ENCODE results near the gene SUFU.

The SUFU gene

DNA sequence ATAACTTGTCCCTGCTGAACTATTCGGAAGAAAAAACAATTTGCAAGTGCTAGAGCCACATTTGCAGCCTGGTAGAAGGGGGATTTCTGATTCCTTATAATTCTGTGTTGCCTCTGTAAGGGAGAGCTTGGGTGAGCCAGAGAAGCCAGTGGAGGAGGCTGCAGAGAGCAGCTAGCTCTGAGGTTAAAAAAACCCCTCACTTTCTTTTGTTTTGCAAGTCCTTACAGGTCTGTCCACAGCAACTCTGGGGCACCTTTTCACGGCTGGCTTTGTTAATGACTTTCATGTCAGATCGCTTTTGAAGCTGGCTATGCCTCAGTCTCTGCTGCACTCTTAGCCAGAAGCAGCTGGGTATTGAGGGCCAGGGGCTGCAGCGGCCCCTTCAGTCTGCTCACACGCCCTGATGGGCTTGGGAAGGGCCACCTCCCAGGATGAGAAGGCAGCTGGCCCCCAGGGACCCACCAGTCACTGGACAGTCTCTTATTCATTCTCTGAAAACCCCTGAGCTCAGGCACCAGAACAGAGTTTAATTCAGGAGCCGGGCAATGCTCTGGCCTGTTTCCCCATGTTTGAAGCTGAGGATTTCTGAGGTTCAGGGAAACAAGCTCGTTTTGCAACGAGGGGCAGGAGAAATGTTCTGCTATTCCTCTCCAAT is 171.4 kb downstream of the SUFU start:
- Histone ChIP-seq H3K27ac (ENCODE audit: low read depth, low read length) (no peak overlapping the region), H3K36me3 (ENCODE audit: insufficient read depth, low read length) (no peaks in the 10 kb centered on the region), H3K4me3 (ENCODE audit: low read depth, low read length) (no peak overlapping the region), H3K4me1 (ENCODE audit: control insufficient read depth, insufficient read depth, low read length, unreplicated experiment) (peaks cover 33% of the 10 kb centered on the region), H3K27me3 (ENCODE audit: insufficient read depth, low read length) (no peaks in the 10 kb centered on the region), H2AFZ (ENCODE audit: low read length, unreplicated experiment) (no peak overlapping the region), H3K79me2 (ENCODE audit: control insufficient read depth, insufficient read depth, low read length, unreplicated experiment) (no peaks in the 10 kb centered on the region)

DNA sequence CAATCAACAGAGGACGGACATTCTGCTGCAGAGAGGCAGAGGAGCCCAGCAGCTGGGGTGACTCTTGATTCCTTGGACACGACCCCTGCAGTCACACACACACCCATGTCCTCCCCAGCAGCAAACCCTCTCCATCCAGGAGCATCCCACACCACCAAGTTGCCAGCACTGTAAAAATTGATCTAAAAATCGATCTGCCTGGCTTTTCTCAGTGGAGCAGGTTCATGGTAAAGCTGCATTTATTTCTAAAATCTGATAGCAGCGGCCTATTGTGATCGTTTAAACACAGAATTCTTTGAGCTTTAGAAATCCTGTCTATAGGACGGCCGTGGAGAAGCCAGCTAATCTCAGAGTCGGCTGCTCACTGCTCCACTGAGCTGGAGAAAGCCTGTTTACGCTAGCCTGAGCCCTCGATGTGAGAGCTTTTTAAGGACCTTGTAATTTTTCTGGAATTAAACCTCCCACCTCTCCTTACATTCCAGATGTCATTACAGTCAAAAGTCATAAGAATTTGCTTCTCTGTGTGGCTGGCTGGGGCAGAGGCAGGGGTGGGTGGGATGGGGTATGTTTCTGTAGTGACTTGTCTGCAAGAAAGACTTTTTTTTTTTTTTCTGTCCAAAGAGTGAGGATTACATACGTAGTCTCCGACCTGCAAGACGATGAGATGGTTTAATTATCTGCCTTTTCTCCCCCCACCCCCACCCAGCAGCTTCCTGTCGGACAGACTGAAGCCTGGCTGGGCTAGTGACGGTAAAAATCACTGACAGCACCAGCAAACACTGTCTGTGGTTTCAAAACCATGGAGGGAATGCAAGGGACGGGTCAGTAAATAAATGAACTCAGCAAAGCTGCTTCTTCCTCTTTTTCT is 172.1 kb downstream of the SUFU start:
- Histone ChIP-seq H3K4me1 (ENCODE audit: control insufficient read depth, insufficient read depth, low read length, unreplicated experiment) (peaks cover 33% of the 10 kb centered on the region), H3K27ac (ENCODE audit: low read depth, low read length) (no peak overlapping the region), H3K4me3 (ENCODE audit: low read depth, low read length) (no peak overlapping the region), H3K79me2 (ENCODE audit: control insufficient read depth, insufficient read depth, low read length, unreplicated experiment) (no peaks in the 10 kb centered on the region), H3K36me3 (ENCODE audit: insufficient read depth, low read length) (no peaks in the 10 kb centered on the region), H2AFZ (ENCODE audit: low read length, unreplicated experiment) (no peak overlapping the region), H3K27me3 (ENCODE audit: insufficient read depth, low read length) (no peaks in the 10 kb centered on the region)

- Histone ChIP-seq H3K4me3 (ENCODE audit: low read depth, low read length) (no peak overlapping the region), H3K4me1 (ENCODE audit: control insufficient read depth, insufficient read depth, low read length, unreplicated experiment) (peaks cover 33% of the 10 kb centered on the region), H2AFZ (ENCODE audit: low read length, unreplicated experiment) (no peak overlapping the region), H3K79me2 (ENCODE audit: control insufficient read depth, insufficient read depth, low read length, unreplicated experiment) (no peaks in the 10 kb centered on the region), H3K36me3 (ENCODE audit: insufficient read depth, low read length) (no peaks in the 10 kb centered on the region), H3K27me3 (ENCODE audit: insufficient read depth, low read length) (no peaks in the 10 kb centered on the region), H3K27ac (ENCODE audit: low read depth, low read length) (no peak overlapping the region)
Measured at GRCh38 chr10:102676534-102677315, 173.0 kb downstream of the SUFU start.

DNA sequence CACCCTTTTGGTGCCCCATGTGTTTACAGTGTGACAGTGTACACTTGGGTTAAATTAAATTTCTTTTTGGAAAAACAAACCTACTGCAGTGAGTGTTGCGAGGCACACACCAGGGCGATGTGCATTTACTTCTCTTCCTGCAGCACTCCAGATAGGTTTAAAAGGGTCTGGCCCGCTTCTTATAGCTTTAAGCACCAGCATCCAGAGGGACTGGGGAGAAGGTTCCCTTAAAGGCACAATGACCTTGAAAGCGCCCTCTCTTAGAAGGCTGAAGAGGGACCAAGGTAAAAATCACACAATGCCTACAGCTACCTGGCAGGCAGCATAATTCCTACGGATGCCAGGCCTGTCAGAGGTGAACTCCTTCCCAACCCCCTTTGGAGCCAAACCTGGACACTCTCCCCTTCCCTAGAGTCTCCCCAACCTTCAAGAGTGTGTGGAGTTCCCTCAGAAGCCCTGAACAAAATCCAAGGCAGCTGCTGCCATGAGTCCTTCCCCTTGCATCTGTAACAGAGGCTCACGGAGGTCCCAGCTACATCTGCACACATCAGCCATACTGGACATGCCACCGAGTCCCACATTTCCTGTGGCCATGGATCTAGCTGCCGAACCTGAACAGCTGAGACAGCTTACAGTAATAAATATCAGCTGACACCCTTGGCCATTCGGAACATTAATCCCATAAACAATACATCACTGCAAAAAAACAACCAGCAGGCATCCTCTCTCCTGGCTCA is 173.7 kb downstream of the SUFU start:
- Histone ChIP-seq H3K27ac (ENCODE audit: low read depth, low read length) (no peak overlapping the region), H2AFZ (ENCODE audit: low read length, unreplicated experiment) (no peak overlapping the region), H3K4me1 (ENCODE audit: control insufficient read depth, insufficient read depth, low read length, unreplicated experiment) (peaks cover 33% of the 10 kb centered on the region)

GRCh38 chr10:102678068-102678400 is 174.3 kb downstream of the SUFU start:
- H3K79me2 ChIP-seq (ENCODE audit: control insufficient read depth, insufficient read depth, low read length, unreplicated experiment), result no peaks in the 10 kb centered on the region
- H3K4me1 ChIP-seq (ENCODE audit: control insufficient read depth, insufficient read depth, low read length, unreplicated experiment), result peaks cover 33% of the 10 kb centered on the region

More for the DNA sequence above, 173.7 kb downstream of the SUFU start:
- no peaks in the 10 kb centered on the region for H3K36me3 ChIP-seq (ENCODE audit: insufficient read depth, low read length)
- H3K4me3 ChIP-seq (ENCODE audit: low read depth, low read length), result no peak overlapping the region
- H3K79me2 ChIP-seq (ENCODE audit: control insufficient read depth, insufficient read depth, low read length, unreplicated experiment), result no peaks in the 10 kb centered on the region
- no peaks in the 10 kb centered on the region for H3K27me3 ChIP-seq (ENCODE audit: insufficient read depth, low read length)

GRCh38 chr10:102678842-102679289 is 175.1 kb downstream of the SUFU start:
- no peaks in the 10 kb centered on the region for H3K79me2 ChIP-seq (ENCODE audit: control insufficient read depth, insufficient read depth, low read length, unreplicated experiment)
- no peak overlapping the region for H3K4me3 ChIP-seq (ENCODE audit: low read depth, low read length)

More at GRCh38 chr10:102678068-102678400, 174.3 kb downstream of the SUFU start:
- no peak overlapping the region for H3K4me3 ChIP-seq (ENCODE audit: low read depth, low read length)
- no peaks in the 10 kb centered on the region for H3K36me3 ChIP-seq (ENCODE audit: insufficient read depth, low read length)
- H3K27me3 ChIP-seq (ENCODE audit: insufficient read depth, low read length), result no peaks in the 10 kb centered on the region
- H3K27ac ChIP-seq (ENCODE audit: low read depth, low read length), result no peak overlapping the region
- H2AFZ ChIP-seq (ENCODE audit: low read length, unreplicated experiment), result no peak overlapping the region

DNA sequence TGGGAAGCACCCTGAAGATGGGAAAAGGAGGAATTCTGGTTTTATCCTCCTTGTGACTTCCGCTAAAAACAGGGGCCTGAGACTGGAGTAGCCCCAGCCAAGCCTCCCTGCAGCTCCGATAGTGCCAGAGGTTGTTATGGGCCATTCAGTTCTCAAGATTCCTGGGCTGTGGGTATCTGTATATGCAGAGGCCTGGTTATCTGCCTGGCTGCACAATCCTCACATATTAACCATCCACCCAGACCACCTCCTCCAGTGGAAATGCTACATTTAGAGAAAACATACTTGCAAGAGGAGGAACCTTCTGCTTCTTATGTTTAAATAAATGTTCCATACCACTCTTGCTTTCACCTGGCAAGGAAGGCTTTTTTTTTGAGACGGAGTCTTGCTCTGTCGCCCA is 175.8 kb downstream of the SUFU start:
- H3K27ac ChIP-seq (ENCODE audit: low read depth, low read length), result no peak overlapping the region

More at GRCh38 chr10:102678842-102679289, 175.1 kb downstream of the SUFU start:
- Histone ChIP-seq H3K36me3 (ENCODE audit: insufficient read depth, low read length) (no peaks in the 10 kb centered on the region), H3K27ac (ENCODE audit: low read depth, low read length) (no peak overlapping the region), H3K4me1 (ENCODE audit: control insufficient read depth, insufficient read depth, low read length, unreplicated experiment) (peaks cover 26% of the 10 kb centered on the region), H2AFZ (ENCODE audit: low read length, unreplicated experiment) (no peak overlapping the region), H3K27me3 (ENCODE audit: insufficient read depth, low read length) (no peaks in the 10 kb centered on the region)

DNA sequence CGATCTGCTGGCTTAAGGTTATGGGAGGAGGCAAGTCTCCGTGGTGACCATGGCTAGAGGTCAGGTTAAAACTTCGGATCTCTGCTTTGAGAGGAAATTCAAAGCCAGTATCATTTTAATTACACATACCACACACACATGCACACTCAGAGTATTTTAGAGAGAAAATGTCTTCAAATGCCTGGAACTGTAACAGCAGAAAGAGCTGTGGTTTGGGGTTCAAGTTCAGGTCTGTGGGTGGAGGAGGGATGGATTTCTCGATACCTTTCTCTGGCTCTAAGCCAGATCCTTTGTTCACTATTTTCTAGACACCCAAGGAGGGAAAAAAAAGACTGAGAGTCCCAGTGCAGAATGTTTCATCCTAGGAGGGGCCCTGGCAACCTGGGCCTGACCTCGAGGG is 177.9 kb downstream of the SUFU start:
- Histone ChIP-seq H3K4me1 (ENCODE audit: control insufficient read depth, insufficient read depth, low read length, unreplicated experiment) (peaks cover 3% of the 10 kb centered on the region), H3K27me3 (ENCODE audit: insufficient read depth, low read length) (no peaks in the 10 kb centered on the region), H3K79me2 (ENCODE audit: control insufficient read depth, insufficient read depth, low read length, unreplicated experiment) (no peaks in the 10 kb centered on the region), H3K4me3 (ENCODE audit: low read depth, low read length) (no peak overlapping the region), H3K36me3 (ENCODE audit: insufficient read depth, low read length) (no peaks in the 10 kb centered on the region), H3K27ac (ENCODE audit: low read depth, low read length) (no peak overlapping the region), H2AFZ (ENCODE audit: low read length, unreplicated experiment) (no peak overlapping the region)

More for the DNA sequence above, 175.8 kb downstream of the SUFU start:
- Histone ChIP-seq H3K79me2 (ENCODE audit: control insufficient read depth, insufficient read depth, low read length, unreplicated experiment) (no peaks in the 10 kb centered on the region), H3K36me3 (ENCODE audit: insufficient read depth, low read length) (no peaks in the 10 kb centered on the region), H3K4me1 (ENCODE audit: control insufficient read depth, insufficient read depth, low read length, unreplicated experiment) (peaks cover 19% of the 10 kb centered on the region), H3K4me3 (ENCODE audit: low read depth, low read length) (no peak overlapping the region), H3K27me3 (ENCODE audit: insufficient read depth, low read length) (no peaks in the 10 kb centered on the region), H2AFZ (ENCODE audit: low read length, unreplicated experiment) (no peak overlapping the region)

DNA sequence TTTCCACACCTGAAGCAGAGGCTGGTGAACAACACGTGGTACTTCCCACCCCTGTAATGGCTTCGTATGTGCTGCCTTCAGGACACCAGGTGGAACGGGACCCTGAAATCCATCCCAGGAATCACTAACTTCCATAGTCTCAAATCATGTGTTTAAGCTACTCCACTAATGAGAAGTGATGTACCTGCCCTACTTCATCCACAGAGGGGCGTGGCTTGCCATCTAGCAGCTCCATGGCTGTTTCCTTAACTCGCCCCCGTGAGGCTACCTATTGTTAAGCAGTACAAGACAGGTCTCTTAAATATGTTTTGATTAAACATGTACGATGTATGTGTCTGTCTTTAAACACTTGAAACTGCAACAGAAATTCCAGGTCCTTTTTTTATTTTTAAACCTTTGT is 178.6 kb downstream of the SUFU start:
- H3K36me3 ChIP-seq (ENCODE audit: insufficient read depth, low read length), result no peaks in the 10 kb centered on the region
- H3K4me3 ChIP-seq (ENCODE audit: low read depth, low read length), result no peak overlapping the region
- H3K27ac ChIP-seq (ENCODE audit: low read depth, low read length), result no peak overlapping the region
- no peaks in the 10 kb centered on the region for H3K4me1 ChIP-seq (ENCODE audit: control insufficient read depth, insufficient read depth, low read length, unreplicated experiment)
- no peaks in the 10 kb centered on the region for H3K27me3 ChIP-seq (ENCODE audit: insufficient read depth, low read length)
- no peaks in the 10 kb centered on the region for H3K79me2 ChIP-seq (ENCODE audit: control insufficient read depth, insufficient read depth, low read length, unreplicated experiment)
- no peak overlapping the region for H2AFZ ChIP-seq (ENCODE audit: low read length, unreplicated experiment)

DNA sequence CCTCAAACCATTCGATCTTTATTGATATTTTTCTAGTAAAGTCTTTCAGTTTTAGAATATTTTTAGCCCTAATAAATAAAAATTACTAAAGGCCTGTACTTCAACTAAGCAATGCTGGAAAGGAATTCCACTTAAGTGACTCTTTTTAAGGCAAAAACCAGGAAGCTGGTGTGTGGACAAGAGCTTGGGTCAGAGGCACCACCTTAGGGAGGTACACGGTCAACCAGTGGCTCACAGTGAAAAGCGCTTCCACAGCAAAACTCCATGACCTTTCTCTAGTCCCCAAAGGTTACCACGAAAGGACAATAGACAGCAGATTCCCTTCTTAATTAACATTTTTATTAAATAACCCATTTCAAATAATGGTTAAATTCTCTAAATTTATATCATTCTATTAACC is 179.2 kb downstream of the SUFU start:
- Histone ChIP-seq H2AFZ (ENCODE audit: low read length, unreplicated experiment) (no peak overlapping the region), H3K27me3 (ENCODE audit: insufficient read depth, low read length) (no peaks in the 10 kb centered on the region), H3K4me3 (ENCODE audit: low read depth, low read length) (no peak overlapping the region), H3K4me1 (ENCODE audit: control insufficient read depth, insufficient read depth, low read length, unreplicated experiment) (no peaks in the 10 kb centered on the region), H3K36me3 (ENCODE audit: insufficient read depth, low read length) (no peaks in the 10 kb centered on the region), H3K27ac (ENCODE audit: low read depth, low read length) (no peak overlapping the region), H3K79me2 (ENCODE audit: control insufficient read depth, insufficient read depth, low read length, unreplicated experiment) (no peaks in the 10 kb centered on the region)

All from ACC112 (cell line).